ENCODE data around the gene CLTB.
A peak's percentile ranks its signal among the peaks of the same experiment; 100 is the strongest.

The CLTB gene

GRCh38 chr5:176361437-176362232 is 54.7 kb downstream of the CLTB start, which contains the start of gene KIAA1191:
TSS of gene KIAA1191 (minus strand) at chr5:176361764. CDS start at chr5:176359508, 2,256 bp downstream.
- TF ChIP-seq CTCF (IDR thresholded peaks at IDR 0.05; ENCODE audit: low read depth, low read length, missing control alignments): peak; percentile 4
- H3K4me3 ChIP-seq (replicated peaks; ENCODE audit: low read depth, low read length): peak within 1 kb of the TSS; percentile 98
- peak; percentile 56 for DNase-seq (ENCODE audit: extremely low read depth, low read depth)

- no peak for DNase-seq (ENCODE audit: extremely low read depth, low read depth)
- no peak for TF ChIP-seq CTCF (IDR thresholded peaks at IDR 0.05; ENCODE audit: low read depth, low read length, missing control alignments)
Observed at GRCh38 chr5:176360894-176361436, 55.4 kb downstream of the CLTB start.

GRCh38 chr5:176359658-176360057 is 56.7 kb downstream of the CLTB start:
- H3K4me3 ChIP-seq (replicated peaks; ENCODE audit: low read depth, low read length): peak overlapping the region; percentile 98
- no peak for TF ChIP-seq CTCF (IDR thresholded peaks at IDR 0.05; ENCODE audit: low read depth, low read length, missing control alignments)
- DNase-seq (ENCODE audit: extremely low read depth, low read depth): peak; percentile 43

More at GRCh38 chr5:176360894-176361436, 55.4 kb downstream of the CLTB start:
- peak overlapping the region; percentile 98 for H3K4me3 ChIP-seq (replicated peaks; ENCODE audit: low read depth, low read length)

GRCh38 chr5:176356179-176356566 is 60.2 kb downstream of the CLTB start:
- no peak for DNase-seq (ENCODE audit: extremely low read depth, low read depth)
- no peak overlapping the region for H3K4me3 ChIP-seq (replicated peaks; ENCODE audit: low read depth, low read length)
- TF ChIP-seq CTCF (IDR thresholded peaks at IDR 0.05; ENCODE audit: low read depth, low read length, missing control alignments): no peak

- no peak for DNase-seq (ENCODE audit: extremely low read depth, low read depth)
- no peak overlapping the region for H3K4me3 ChIP-seq (replicated peaks; ENCODE audit: low read depth, low read length)
- TF ChIP-seq CTCF (IDR thresholded peaks at IDR 0.05; ENCODE audit: low read depth, low read length, missing control alignments): no peak
Observed at GRCh38 chr5:176355400-176356178, 60.8 kb downstream of the CLTB start.

GRCh38 chr5:176353533-176353932 is 62.8 kb downstream of the CLTB start:
- no peak for TF ChIP-seq CTCF (IDR thresholded peaks at IDR 0.05; ENCODE audit: low read depth, low read length, missing control alignments)
- H3K4me3 ChIP-seq (replicated peaks; ENCODE audit: low read depth, low read length): no peak overlapping the region
- no peak for DNase-seq (ENCODE audit: extremely low read depth, low read depth)

All from HFF-Myc (cell line).